HG03280 (cell line): Measurements from ENCODE around the gene GRIK2.
"Not testable (repeated sequence)": the region's sequence is repeated elsewhere in the genome, so short reads cannot be mapped to it uniquely, and the experiment has no call there.

Experiments
- ATAC-seq: cut with Tn5 transposase; IDR thresholded peaks from one replicate; pipeline ENCODE4 v1.9.1; 2021; ENCODE audit warnings: mild to moderate bottlenecking, moderate library complexity; ENCODE audit not compliant: unreplicated experiment

Gene GRIK2

DNA sequence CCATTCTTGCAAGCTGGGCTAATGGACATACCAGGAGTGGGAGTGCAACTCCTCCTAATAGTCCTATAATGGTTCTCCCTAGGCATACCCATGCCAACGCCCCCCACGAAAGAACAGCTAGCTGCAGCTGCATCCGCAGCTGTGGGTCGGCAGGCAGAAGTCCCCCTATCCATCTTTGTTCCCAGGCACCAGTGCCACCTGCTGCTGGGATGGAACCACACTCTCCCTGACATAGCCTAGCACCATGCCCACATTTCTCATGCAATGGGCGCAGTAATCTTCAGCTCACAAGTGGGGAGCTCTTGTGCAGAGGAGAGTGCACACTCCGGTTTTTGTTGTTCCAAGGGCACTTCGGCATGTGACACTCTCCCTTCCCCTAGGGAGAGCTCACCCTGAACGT lies 567.8 kb downstream of the GRIK2 start:
- no peak for ATAC-seq

- ATAC-seq: no peak
These were observed 587.4 kb downstream of the GRIK2 start for GRCh38 chr6:101980924-101981323.

DNA sequence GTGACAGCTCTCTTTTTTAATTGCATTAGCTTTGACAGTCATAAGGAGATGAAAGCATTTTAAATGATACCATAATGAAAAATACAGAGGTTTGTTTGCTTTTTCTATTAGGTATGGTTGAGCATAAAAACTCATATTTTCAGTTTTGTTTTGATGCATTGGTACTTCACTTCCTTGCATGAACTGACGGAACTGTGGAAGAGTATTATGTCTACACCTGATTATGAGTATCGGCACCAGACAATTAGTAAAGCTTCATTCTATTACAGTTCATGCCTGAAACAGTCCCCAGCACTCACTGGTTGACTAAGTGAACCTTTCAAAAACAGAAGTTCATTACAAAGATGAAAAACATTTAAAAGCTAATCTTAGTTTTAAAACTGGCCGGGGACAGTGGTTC lies 593.0 kb downstream of the GRIK2 start:
- ATAC-seq: no peak

GRCh38 chr6:101992286-101992685 lies 598.8 kb downstream of the GRIK2 start:
- ATAC-seq: no peak

GRCh38 chr6:101994521-101994920 lies 601.0 kb downstream of the GRIK2 start:
- ATAC-seq: no peak

GRCh38 chr6:102015431-102015830 lies 621.9 kb downstream of the GRIK2 start:
- no peak for ATAC-seq

GRCh38 chr6:102022281-102022680 lies 628.8 kb downstream of the GRIK2 start:
- ATAC-seq: no peak

- no peak for ATAC-seq
These were observed 629.3 kb downstream of the GRIK2 start for GRCh38 chr6:102022803-102023202.

DNA sequence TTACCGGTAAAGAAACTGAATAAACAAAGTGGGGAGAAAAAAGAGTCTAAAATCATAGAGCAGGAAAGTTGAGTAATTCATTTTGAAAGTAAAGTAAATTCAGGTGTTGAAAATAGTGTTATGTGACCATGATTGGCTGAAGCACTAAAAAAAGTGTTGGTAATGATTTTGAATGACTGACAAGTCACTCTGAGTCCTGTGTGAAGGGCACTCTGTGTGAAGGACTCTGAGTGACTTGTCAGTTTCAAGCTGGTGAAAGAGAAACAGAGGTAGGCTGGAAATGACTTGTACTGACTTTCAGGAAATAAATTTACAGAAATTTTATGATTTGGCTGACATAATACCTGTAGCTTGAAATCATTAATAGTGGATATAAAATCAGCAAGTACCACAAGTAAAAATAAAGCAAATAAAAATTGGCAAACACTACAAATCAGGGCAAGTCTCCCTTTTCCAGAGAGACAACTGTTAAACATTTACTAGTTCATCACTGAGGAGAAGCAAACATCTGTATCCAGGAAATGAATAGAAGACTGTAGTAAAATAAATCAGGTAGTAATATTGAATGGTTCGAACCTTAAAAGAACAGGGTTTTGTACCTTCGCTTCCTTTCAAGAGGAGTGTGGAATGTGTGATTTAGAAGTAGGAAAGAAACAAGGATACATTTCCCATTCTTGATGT lies 630.6 kb downstream of the GRIK2 start:
- no peak for ATAC-seq

DNA sequence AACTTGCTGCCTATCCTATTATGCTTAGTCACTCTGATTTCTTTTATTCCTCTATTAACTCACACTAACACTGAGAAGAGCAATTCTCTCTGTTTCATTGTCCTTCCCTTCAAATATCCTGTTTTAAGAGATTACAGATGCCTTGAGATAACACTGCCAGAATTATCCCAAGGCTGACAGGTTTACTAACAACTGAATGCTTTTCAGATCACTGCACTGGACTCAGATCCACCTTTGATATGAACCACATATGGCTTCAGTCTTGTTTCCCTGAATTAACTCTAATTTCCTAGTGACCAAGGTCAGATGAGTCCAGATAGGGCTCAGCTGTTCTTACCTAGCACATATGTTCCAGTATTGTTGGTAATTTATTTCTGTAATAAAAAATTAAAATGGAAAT lies 633.1 kb downstream of the GRIK2 start:
- ATAC-seq: no peak

GRCh38 chr6:102028176-102028575 lies 634.7 kb downstream of the GRIK2 start:
- no peak for ATAC-seq

DNA sequence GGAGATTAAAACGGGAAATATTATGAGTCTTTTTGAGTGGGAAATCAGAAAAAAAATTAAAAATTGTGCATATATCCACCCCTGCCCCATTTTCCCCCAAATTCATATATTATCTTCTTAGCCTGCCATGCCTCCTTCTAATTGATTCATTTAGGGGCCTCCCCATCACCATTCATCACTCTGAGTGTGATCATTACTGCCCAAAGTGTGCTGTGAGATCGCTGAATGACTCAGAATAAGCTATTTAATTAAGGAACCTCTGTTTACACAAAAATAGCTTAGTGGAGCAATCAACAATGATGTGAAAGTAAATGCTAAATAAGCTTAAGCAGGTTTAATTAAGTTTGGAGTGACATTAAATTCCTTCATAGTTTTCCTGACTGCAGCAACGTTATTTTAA lies 645.5 kb downstream of the GRIK2 start:
- ATAC-seq: no peak

- no peak for ATAC-seq
These were observed 645.9 kb downstream of the GRIK2 start for GRCh38 chr6:102039441-102039840.

- ATAC-seq: no peak
These were observed 657.5 kb downstream of the GRIK2 start for GRCh38 chr6:102051001-102051400.

DNA sequence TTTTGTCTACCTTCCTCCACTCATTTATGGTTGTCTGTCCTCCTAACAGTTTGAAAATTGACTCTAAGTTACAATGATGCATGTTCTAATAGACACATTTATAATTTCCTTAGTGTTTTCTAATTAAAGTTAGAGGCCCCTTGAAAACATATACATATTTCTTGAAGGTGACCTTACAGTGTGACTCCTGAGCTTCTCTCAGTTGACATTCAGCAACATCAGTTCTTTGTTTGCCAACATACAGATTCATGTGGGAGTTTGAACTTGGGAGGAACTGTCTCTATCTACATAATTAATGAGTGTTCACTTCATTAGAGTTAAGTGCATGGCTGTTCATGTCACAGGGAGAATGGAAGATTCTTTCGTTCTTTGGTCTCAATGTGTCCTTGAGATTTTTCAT lies 658.2 kb downstream of the GRIK2 start:
- no peak for ATAC-seq

DNA sequence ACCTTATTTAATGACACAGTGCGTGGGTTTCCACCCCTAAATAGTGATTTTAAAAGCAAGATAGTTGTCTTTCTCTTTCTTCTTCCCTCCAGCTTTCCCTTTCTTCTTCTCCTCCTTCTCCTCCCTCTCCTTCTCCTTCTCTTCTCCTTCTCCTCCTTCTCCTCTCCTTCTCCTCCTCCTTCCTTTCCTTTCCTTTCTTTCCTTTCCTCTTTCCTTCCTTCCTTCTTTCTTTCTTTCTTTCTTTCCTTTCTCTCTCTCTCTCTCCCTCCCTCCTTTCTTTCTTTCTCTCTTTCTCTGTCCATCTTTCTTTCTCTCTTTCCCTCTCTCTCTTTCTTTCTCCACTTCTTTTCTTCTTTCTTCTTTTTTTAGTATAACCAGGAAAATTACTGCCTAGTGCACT lies 670.6 kb downstream of the GRIK2 start:
- no peak for ATAC-seq

DNA sequence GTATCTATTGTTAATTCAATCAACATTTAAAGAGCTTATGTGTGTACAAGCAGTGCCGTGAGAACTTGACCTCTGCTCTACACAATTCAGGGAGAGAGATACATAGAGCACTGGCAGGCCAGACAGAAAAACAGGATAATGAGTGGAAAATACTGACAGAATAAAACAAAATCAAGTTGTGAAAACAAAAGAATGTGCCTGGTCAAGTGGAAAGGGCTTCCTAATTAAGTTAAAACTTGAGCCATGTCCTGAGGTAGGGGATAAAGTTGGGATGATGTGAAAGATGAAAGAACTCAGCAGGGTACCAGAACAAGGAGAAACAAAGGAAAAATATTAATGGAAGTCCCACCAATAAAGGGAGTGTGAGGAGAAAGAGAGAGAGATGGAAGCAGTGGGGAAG lies 672.8 kb downstream of the GRIK2 start:
- no peak for ATAC-seq

DNA sequence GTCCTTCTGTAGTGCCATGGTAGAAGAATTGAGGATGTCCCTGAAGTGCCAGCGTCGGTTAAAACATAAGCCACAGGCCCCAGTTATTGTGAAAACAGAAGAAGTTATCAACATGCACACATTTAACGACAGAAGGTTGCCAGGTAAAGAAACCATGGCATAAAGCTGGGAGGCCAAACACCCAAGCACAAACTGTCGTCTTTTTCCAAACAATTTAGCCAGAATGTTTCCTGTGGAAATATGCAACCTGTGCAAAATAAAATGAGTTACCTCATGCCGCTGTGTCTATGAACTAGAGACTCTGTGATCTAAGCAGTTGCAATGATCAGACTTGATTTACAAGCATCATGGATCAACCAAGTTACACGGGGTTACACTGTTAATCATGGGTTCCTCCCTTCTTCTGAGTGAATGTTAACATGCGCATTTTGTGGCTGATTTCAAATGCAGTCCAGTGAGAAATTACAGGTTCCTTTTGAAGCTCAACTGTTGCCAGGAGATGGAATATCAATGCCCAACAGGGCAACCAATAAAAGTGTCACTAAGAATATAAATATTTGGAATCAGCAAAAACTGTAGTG lies 674.9 kb downstream of the GRIK2 start:
- no peak for ATAC-seq

- ATAC-seq: no peak
These were observed 682.0 kb downstream of the GRIK2 start for GRCh38 chr6:102075539-102075938.

- ATAC-seq: no peak
These were observed 691.7 kb downstream of the GRIK2 start for GRCh38 chr6:102085257-102085656.

GRCh38 chr6:102088160-102088559 lies 694.7 kb downstream of the GRIK2 start:
- not testable (repeated sequence) for ATAC-seq

DNA sequence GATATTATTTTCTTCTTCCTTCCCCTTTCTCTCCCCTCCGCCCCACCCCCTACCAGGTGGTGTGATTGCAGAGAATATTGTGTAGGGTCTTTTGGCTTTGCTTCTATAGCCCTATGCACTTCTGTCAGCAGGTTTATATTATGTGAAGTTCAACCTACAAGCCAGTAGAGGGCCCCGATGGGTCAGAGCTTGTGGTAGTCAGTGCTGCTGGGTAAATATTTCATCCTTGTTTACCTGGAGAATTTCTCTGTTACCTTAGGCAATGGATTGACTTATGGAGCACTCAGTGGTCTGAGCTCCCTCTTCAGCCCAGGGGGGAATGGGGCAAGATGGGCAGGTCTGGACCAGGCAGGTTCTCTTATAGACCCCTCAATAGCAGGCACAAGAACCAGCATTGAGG lies 720.9 kb downstream of the GRIK2 start:
- no peak for ATAC-seq

DNA sequence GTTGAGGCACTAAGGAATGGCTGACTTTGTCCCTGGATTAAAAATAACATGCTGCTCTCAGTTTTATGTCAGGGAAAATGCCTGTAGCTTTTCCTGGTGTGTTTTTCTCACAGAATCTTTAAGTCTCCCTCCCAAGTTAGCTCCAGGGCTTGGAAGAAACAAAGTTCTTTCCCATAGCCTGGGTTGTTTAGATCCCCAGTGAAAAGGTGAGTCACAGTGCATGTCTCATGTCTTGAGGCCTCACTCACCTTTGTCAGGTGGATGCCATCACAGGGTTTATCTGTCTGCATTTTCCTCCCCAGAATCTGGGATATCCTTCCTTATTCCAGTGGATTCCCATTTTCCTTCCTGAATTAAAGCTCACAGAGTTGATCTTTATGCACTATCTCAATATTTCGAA lies 722.4 kb downstream of the GRIK2 start:
- ATAC-seq: no peak
